PFSK-1 (cell line): ENCODE measurements around the gene CENPU.

Source experiments
- FOXP2 ChIP-seq: optimal IDR thresholded peaks from 2 replicates; pipeline ENCODE3; 2011; ENCODE audit warnings: borderline replicate concordance, control low read depth, inconsistent platforms; ENCODE audit not compliant: insufficient read depth; ENCODE audit errors: extremely low read length, extremely low read depth
- POLR2AphosphoS5 ChIP-seq: IDR thresholded peaks from 2 replicates; pipeline ENCODE4 v1.6.1; 2012; ENCODE audit warnings: low read depth, mild to moderate bottlenecking, control low read depth, low read length, moderate library complexity
- SIN3A ChIP-seq: IDR thresholded peaks from 2 replicates; pipeline ENCODE4 v1.6.1; 2012; ENCODE audit warnings: mild to moderate bottlenecking, low read length, moderate library complexity, borderline replicate concordance; ENCODE audit not compliant: insufficient read depth
- TAF1 ChIP-seq: IDR thresholded peaks from 2 replicates; pipeline ENCODE4 v1.6.1; 2012; ENCODE audit warnings: low read length, control low read depth, borderline replicate concordance; ENCODE audit not compliant: insufficient read depth
- TF ChIP-seq, protein P1 (sequence below), 2 experiments: IDR thresholded peaks; 2 replicates each; pipeline versions ENCODE4 v1.6.1 to v1.8.0; 2011 to 2012; ENCODE audit warnings: low read depth in 2 of 2, low read length in 2 of 2, control low read depth in 1 of 2, inconsistent platforms in 1 of 2, mild to moderate bottlenecking in 1 of 2, moderate library complexity in 1 of 2; ENCODE audit not compliant: insufficient read depth in 1 of 2

The CENPU gene

DNA sequence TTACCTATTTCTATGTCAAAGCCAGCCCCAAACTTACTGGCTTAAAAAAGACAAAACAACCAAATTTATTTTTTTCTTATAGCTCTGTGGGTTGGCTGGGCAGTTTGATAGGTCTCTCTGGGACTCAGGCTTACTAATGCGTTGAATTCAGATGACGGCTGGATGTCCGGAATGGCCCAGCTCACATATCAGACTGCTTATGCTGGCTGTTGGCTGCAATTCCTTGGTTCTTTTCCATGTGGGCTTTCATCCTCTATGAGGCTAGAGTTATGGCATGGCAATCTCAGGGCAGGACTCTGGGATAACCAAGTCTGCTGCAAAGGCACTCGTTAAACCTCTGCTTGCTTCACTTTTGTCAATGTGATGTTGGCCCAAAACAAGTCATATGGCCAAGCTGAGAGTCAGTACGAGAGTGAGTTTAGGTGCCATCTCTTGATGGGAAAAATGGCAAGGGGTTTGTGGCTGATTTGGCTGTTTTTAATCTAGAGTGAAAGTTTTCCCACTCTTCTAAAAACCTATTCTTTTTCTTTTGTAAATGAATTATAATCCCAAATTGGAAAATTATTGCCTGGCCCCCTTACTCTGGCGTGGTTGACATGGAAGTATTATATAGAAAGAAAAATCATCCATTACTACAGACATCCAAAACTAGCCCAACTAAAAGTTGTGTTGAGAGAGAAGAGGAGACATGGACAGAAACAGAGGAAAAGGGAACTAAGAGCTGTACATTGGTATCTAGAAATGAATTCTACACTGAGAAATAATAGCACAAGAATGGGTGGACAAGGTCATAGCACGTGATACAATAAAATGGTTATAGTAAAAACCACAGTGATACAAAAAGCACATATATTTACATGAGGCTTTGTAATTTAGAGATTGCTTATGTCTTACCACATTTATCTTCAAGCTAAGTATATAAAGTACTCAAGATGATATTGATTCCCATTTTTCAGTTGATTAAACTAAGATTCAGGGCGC is 77.7 kb downstream of the CENPU start:
- no peak for TF ChIP-seq SIN3A
- TF ChIP-seq POLR2AphosphoS5: no peak
- TF ChIP-seq TAF1: no peak
- TF ChIP-seq FOXP2: no peak

DNA sequence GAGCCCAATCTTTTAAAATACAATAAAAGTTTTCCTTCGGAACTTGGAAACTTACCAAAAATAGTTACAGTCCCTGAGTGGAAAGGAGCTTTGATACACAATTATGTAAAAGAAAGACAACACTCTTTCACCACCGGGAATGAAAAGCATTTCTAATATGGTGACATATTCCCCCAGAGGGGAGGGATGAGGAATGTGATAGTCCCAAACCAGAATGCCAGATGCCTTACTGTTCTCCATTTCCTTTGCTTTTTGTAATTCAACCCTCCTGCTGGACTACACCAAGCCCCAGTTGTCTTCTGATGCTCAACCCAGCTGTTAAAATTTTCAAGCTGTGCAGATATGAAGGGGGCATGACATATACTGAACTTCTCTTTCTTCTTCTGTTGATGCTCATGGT is 80.2 kb downstream of the CENPU start:
- TF ChIP-seq SIN3A (no peak), POLR2AphosphoS5 (no peak), FOXP2 (no peak), TAF1 (no peak)
- TF ChIP-seq, protein P1, sequence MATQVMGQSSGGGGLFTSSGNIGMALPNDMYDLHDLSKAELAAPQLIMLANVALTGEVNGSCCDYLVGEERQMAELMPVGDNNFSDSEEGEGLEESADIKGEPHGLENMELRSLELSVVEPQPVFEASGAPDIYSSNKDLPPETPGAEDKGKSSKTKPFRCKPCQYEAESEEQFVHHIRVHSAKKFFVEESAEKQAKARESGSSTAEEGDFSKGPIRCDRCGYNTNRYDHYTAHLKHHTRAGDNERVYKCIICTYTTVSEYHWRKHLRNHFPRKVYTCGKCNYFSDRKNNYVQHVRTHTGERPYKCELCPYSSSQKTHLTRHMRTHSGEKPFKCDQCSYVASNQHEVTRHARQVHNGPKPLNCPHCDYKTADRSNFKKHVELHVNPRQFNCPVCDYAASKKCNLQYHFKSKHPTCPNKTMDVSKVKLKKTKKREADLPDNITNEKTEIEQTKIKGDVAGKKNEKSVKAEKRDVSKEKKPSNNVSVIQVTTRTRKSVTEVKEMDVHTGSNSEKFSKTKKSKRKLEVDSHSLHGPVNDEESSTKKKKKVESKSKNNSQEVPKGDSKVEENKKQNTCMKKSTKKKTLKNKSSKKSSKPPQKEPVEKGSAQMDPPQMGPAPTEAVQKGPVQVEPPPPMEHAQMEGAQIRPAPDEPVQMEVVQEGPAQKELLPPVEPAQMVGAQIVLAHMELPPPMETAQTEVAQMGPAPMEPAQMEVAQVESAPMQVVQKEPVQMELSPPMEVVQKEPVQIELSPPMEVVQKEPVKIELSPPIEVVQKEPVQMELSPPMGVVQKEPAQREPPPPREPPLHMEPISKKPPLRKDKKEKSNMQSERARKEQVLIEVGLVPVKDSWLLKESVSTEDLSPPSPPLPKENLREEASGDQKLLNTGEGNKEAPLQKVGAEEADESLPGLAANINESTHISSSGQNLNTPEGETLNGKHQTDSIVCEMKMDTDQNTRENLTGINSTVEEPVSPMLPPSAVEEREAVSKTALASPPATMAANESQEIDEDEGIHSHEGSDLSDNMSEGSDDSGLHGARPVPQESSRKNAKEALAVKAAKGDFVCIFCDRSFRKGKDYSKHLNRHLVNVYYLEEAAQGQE (IDR thresholded peaks at IDR 0.05; ENCODE audit: insufficient read depth in 1 of 2, low read depth in 2 of 2, low read length in 2 of 2): no peak

DNA sequence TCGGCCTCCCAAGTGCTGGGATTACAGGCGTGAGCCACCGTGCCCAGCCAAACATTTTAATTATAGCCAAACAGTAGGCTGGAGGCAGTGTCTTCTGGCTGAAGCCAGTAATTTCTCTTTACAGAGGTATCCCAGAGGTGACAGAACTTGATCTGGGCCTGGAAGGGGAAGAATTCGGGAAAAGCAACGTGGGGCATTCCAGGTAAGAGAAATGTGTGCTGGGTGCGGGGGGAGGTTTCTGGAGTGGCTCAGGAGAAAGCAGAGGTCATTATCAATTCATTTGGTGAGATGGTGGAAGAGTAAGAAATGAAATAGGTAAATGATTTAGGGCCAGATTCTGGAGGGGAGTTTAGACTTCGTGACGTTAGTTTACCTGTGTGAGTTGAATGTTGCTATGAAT is 82.0 kb downstream of the CENPU start:
- TF ChIP-seq POLR2AphosphoS5 (no peak), SIN3A (no peak), FOXP2 (no peak), TAF1 (no peak)
- TF ChIP-seq, protein P1 (IDR thresholded peaks at IDR 0.05; ENCODE audit: insufficient read depth in 1 of 2, low read depth in 2 of 2, low read length in 2 of 2): no peak

DNA sequence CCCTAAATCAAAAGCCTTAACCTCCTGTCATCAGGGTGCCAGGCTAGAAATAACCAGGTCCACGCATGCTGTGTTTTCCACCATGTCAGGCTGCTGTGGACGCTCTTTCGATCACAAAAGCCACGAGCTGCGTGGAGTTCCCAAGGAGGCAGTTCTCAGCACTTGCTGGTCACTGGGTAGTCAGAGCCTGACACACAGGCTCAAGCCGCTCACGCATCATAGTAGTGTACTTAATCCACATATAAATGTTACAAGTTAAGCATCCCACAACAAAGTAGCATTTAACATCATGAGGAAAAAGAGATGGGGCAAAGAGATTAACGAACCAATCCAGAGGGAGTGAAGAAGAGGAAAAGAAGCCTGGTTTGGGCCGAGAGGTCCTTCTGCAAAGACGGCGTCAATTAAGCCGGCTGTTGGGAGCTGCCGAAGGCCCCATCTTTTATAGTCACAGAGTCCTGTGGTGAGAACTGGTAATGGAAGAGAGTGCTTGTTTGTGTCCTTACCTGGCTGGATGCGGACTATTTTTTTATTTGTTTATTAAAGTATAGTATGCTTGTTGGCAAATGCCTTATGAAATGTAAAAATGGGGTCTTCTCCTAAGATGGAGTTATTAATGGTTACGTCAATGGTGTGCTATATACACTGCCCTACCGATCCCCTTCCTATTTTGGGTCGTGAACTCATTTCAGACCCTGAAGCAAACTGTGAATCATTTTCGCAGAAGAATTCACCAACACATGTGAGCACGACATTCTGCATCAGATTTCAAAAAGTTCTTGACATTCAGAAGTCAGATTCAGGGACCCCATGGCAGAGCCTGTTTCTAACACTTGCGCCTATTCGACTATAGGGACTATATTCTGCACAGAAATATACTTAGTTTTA is 83.7 kb downstream of the CENPU start:
- TF ChIP-seq, protein P1 (IDR thresholded peaks at IDR 0.05; ENCODE audit: insufficient read depth in 1 of 2, low read depth in 2 of 2, low read length in 2 of 2): no peak
- TF ChIP-seq SIN3A: no peak
- no peak for TF ChIP-seq POLR2AphosphoS5
- TF ChIP-seq TAF1: no peak
- TF ChIP-seq FOXP2: no peak

DNA sequence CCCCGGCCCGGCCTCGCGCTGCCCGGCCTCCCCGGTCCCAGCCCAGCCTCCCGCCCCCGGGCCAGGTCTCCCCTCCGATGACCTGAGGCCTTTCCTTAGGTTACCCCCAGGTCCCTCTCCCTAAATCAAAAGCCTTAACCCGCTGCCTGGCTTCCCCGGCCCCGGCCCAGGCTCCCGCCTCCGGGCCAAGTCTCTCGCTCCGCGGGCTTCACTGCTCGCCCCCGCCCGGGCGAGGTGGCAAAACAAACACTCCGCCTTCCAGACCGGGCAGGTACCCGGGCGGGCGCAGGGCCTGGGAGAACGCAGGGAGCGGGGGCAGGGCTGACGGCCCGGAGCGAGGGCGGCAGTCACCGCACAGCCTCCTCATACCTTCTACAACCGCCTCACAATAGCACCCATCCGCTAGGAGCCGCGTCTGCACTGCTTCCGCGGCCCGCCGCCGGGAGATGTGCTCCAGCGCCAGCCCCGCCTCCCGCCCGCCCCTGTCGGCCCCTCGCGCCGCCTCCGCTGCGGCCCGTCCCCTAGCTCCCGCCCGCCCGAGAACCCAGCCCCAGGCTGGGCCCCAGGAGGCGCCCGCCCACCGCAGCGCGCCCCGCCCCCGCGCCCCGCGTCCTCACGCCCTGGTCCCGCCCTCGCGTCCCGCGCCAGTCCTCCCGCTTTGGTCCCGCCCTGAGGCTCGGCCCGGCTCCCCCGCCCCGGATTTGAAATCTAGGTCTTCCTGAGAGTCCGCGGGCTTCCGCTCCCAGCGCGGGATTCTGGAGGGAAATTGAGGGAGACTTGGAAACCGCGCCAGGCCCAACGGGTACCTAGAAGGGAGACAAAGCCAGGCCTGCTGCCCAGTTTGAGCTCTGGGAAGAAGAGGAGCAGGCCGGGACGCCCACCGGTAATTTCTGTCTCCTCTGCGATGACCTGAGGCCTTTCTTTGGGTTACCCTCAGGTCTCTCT is 84.6 kb downstream of the CENPU start, which contains the start of the genes CASP3 and PRIMPOL:
CASP3 (minus strand) TSS at position 422 of the 945 bp plus-strand sequence. CDS start 10,994 bp downstream, outside the sequence.
PRIMPOL (plus strand) TSS at position 713 of the 945 bp plus-strand sequence. CDS start 7,403 bp downstream, outside the sequence.
- TF ChIP-seq TAF1: peak; percentile 69; the same call in 1 of the 2 replicates
- TF ChIP-seq, protein P1 (IDR thresholded peaks at IDR 0.05; ENCODE audit: insufficient read depth in 1 of 2, low read depth in 2 of 2, low read length in 2 of 2): peak in 1 of 2 experiments; percentile 19; a peak in 2 of 4 replicates
- TF ChIP-seq POLR2AphosphoS5: peak; percentile 76; the same call in 1 of the 2 replicates
- TF ChIP-seq FOXP2: peak; percentile 71
- TF ChIP-seq SIN3A: peak; percentile 71; the same call in 1 of the 2 replicates
